ENCODE measurements around the gene FAM180B. TPM values are rescaled to one million over a fixed set of nuclear protein-coding genes. Genes with fewer than 3 reads are reported as not detected.

FAM180B gene
- total and polyA plus RNA-seq, 2 of the 8 experiments (the other 6 are each of a cell fraction or from before 2014, with no cell fraction given): 0.09 TPM; not detected in 1

DNA sequence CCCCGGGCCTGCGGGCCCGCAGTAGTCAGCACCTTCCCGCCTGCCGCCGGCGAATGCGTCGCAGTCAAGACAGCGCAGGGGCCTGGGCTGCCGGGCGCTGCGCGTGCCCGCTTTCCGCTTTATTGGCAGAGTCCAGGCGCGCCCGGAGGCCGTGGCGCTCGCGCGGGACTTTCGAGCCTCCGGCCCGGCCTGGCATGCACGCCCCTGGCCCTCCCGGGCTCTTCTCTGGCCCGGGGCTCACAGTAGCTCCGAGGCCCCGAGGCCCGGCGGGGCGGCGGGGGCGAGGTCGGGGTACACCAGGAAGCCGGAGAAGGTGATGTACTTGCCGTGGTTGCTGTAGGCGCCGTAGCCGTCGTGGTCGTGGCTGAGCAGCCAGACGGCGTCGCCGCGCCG lies 3.1 kb downstream of the FAM180B start (continued):
- TF ChIP-seq, protein P1, sequence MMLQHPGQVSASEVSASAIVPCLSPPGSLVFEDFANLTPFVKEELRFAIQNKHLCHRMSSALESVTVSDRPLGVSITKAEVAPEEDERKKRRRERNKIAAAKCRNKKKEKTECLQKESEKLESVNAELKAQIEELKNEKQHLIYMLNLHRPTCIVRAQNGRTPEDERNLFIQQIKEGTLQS (IDR thresholded peaks at IDR 0.05; ENCODE audit: insufficient read depth, low read depth, low read length): no peak
- TF ChIP-seq, protein P2, sequence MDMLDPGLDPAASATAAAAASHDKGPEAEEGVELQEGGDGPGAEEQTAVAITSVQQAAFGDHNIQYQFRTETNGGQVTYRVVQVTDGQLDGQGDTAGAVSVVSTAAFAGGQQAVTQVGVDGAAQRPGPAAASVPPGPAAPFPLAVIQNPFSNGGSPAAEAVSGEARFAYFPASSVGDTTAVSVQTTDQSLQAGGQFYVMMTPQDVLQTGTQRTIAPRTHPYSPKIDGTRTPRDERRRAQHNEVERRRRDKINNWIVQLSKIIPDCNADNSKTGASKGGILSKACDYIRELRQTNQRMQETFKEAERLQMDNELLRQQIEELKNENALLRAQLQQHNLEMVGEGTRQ (IDR thresholded peaks at IDR 0.05; ENCODE audit: low read length): no peak
- TF ChIP-seq NRF1 (IDR thresholded peaks at IDR 0.05; ENCODE audit: low read depth, low read length) (no peak), CTCF (IDR thresholded peaks at IDR 0.05; ENCODE audit: control extremely low read depth in 1 of 3, insufficient read depth in 1 of 3, low read depth in 1 of 3, low read length in 3 of 3) (no peak)
